DOHH2 (cell line): ENCODE results near the gene NPBWR2.

Experiments used
- H3F3A ChIP-seq: fragments of 200-600 bp; sonication (generic), shearing (Covaris generic); 2 replicates; pipeline ENCODE4 v1.6.0; 2016; ENCODE audit warnings: antibody characterized with exemption, mild to moderate bottlenecking; ENCODE audit not compliant: control insufficient read depth, insufficient read depth
- H3K27ac ChIP-seq: fragments of 200-600 bp; sonication (generic); 2 replicates; pipeline ENCODE4 v1.5.1; 2014; ENCODE audit warnings: low read depth, mild to moderate bottlenecking, low read length, moderate library complexity
- H3K27me3 ChIP-seq: fragments of 200-600 bp; sonication (generic); 2 replicates; pipeline ENCODE4 v1.6.1; 2014; ENCODE audit warnings: mild to moderate bottlenecking, low read length, mixed read lengths; ENCODE audit not compliant: control insufficient read depth
- H3K36me3 ChIP-seq: fragments of 200-600 bp; sonication (generic); 2 replicates; pipeline ENCODE4 v1.6.1; 2014; ENCODE audit warnings: mild to moderate bottlenecking, low read length, moderate library complexity, mixed read lengths; ENCODE audit not compliant: control insufficient read depth
- H3K4me1 ChIP-seq: fragments of 200-600 bp; sonication (generic); 2 replicates; pipeline ENCODE4 v1.6.1; 2014; ENCODE audit warnings: mild to moderate bottlenecking, low read length, mixed read lengths; ENCODE audit not compliant: control insufficient read depth
- H3K4me2 ChIP-seq: fragments of 200-600 bp; sonication (generic); 2 replicates; pipeline ENCODE4 v1.6.0; 2014; ENCODE audit warnings: mild to moderate bottlenecking, low read length, moderate library complexity
- H3K4me3 ChIP-seq: fragments of 200-600 bp; sonication (generic); 2 replicates; pipeline ENCODE4 v1.5.1; 2014; ENCODE audit warnings: mild to moderate bottlenecking, low read length, mixed read lengths
- H3K79me2 ChIP-seq: fragments of 200-600 bp; sonication (generic); 2 replicates; pipeline ENCODE4 v1.6.1; 2014; ENCODE audit warnings: mild to moderate bottlenecking, low read length, mixed read lengths; ENCODE audit not compliant: control insufficient read depth
- H3K9me2 ChIP-seq: fragments of 200-600 bp; sonication (generic); replicated peaks from 2 replicates; pipeline ENCODE4 v1.6.1; 2014; ENCODE audit warnings: mild to moderate bottlenecking, low read length, mixed read lengths; ENCODE audit not compliant: control insufficient read depth
- H3K9me3 ChIP-seq: fragments of 200-600 bp; sonication (generic); 2 replicates; pipeline ENCODE4 v1.6.1; 2014; ENCODE audit warnings: antibody characterized with exemption, low read length, mixed read lengths; ENCODE audit not compliant: control insufficient read depth, insufficient read depth
- H4K20me1 ChIP-seq: fragments of 200-600 bp; sonication (generic); 2 replicates; pipeline ENCODE4 v1.6.0; 2014; ENCODE audit warnings: low read depth, mild to moderate bottlenecking, antibody characterized with exemption, low read length, moderate library complexity; ENCODE audit not compliant: control insufficient read depth, insufficient read depth
- EZH2phosphoT487 ChIP-seq: fragments of 200-600 bp; sonication (generic); IDR thresholded peaks from 2 replicates; pipeline ENCODE4 v1.6.1; 2017; ENCODE audit warnings: borderline replicate concordance, mild to moderate bottlenecking, antibody characterized with exemption, low read length, moderate library complexity, mixed read lengths
- TF ChIP-seq, protein P1 (sequence below): fragments of 200-600 bp; sonication (generic); IDR thresholded peaks from one replicate; pipeline ENCODE4 v1.5.1; 2014; ENCODE audit warnings: antibody characterized with exemption, mild to moderate bottlenecking, low read depth, low read length; ENCODE audit not compliant: poor library complexity, severe bottlenecking

Gene NPBWR2

DNA sequence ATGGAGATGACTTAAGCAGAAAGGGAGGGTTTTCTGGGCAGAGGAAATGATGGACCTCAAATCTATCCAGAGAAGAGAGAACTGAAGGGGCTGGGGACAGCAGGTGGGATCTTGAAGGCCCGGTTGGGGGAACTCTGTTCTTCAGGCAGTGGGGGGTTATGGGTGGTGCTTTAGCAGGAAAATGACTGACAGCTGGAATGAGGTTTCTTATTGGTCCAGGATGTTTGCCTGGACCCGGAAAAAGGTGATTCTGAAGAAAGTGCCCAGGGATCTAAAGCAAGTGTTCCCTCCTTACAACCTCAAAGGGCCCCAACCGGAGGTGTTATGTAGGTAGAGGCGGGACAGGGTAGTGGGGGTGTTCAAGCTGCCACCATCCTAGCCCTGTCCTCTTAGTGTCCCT is 11.9 kb downstream of the NPBWR2 start:
- H3K4me1 ChIP-seq: peaks cover 16% of the 10 kb centered on the region
- no peaks in the 10 kb centered on the region for H3K27me3 ChIP-seq
- H3K9me2 ChIP-seq: no peaks in the 10 kb centered on the region
- H3K36me3 ChIP-seq: no peaks in the 10 kb centered on the region
- no peak overlapping the region for H3K27ac ChIP-seq
- H3K79me2 ChIP-seq: no peaks in the 10 kb centered on the region
- peaks cover 2% of the 10 kb centered on the region; the same call in 1 of the 2 replicates for H3F3A ChIP-seq
- H3K4me2 ChIP-seq: no peak overlapping the region
- TF ChIP-seq, protein P1, sequence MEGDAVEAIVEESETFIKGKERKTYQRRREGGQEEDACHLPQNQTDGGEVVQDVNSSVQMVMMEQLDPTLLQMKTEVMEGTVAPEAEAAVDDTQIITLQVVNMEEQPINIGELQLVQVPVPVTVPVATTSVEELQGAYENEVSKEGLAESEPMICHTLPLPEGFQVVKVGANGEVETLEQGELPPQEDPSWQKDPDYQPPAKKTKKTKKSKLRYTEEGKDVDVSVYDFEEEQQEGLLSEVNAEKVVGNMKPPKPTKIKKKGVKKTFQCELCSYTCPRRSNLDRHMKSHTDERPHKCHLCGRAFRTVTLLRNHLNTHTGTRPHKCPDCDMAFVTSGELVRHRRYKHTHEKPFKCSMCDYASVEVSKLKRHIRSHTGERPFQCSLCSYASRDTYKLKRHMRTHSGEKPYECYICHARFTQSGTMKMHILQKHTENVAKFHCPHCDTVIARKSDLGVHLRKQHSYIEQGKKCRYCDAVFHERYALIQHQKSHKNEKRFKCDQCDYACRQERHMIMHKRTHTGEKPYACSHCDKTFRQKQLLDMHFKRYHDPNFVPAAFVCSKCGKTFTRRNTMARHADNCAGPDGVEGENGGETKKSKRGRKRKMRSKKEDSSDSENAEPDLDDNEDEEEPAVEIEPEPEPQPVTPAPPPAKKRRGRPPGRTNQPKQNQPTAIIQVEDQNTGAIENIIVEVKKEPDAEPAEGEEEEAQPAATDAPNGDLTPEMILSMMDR: no peak
- no peak for TF ChIP-seq EZH2phosphoT487
- H4K20me1 ChIP-seq: no peaks in the 10 kb centered on the region
- H3K4me3 ChIP-seq: no peak overlapping the region
- H3K9me3 ChIP-seq: peaks cover 8% of the 10 kb centered on the region; the same call in 1 of the 2 replicates

DNA sequence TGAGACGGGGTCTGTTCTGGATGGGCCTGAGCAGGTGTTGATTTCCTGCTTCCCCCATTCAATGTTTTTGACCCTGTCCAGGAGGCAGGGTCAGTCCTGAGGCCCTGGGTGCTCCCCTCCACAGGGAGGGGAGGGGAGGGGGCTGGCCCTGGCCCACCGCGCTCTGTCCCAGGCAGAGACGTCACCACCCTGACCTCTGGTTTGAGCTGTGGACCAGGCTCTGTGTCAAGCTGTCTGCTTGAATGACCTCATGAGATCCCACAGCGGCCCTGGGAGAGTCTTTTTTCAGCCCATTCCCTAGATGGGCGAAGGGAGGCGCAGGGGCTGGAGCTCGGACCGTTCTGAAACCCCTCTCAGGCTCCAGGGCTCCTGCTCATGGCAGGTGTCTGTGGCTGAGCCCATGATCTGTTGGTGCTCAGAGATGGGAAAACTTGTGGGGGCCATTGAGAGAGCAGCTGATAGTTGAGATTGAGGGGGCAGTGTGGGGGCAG is 14.3 kb downstream of the NPBWR2 start:
- H3F3A ChIP-seq: no peaks in the 10 kb centered on the region
- no peaks in the 10 kb centered on the region for H3K4me1 ChIP-seq
- no peaks in the 10 kb centered on the region for H3K79me2 ChIP-seq
- TF ChIP-seq EZH2phosphoT487: no peak
- TF ChIP-seq, protein P1: no peak
- peaks cover 8% of the 10 kb centered on the region; the same call in 1 of the 2 replicates for H3K9me3 ChIP-seq
- no peak overlapping the region for H3K4me3 ChIP-seq
- H3K4me2 ChIP-seq: no peak overlapping the region
- H3K27me3 ChIP-seq: peaks cover 3% of the 10 kb centered on the region; the same call in 1 of the 2 replicates
- H3K9me2 ChIP-seq: no peaks in the 10 kb centered on the region
- H4K20me1 ChIP-seq: no peaks in the 10 kb centered on the region
- H3K27ac ChIP-seq: no peak overlapping the region
- H3K36me3 ChIP-seq: no peaks in the 10 kb centered on the region

DNA sequence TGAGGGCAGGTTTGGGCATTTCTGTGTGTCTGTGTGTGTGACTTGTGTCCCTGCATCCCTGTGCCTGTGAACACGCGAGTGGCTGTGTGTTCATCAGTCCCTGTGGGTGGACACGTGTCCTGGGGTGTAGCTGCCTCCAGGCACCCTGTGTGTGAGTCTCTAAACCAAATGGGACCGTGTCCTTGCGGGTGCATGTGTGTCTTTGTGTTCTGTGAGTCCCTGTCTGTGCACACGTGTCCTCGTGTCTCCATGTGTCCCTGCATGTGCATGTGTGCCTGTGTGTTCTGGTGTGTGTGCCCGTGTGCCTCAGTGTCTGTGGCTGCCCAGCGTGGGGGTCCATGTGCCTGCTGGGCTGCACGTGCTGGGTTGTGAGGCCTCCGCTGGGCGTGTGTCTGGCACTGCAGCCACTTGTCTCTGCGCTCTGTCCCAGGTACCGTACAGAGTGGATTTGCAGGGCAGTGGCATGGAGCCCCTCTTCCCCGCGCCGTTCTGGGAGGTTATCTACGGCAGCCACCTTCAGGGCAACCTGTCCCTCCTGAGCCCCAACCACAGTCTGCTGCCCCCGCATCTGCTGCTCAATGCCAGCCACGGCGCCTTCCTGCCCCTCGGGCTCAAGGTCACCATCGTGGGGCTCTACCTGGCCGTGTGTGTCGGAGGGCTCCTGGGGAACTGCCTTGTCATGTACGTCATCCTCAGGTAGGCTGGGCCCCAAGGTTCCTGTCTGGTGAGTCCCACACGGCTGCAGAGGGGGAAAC is 14.9 kb downstream of the NPBWR2 start:
- Histone ChIP-seq H3K9me2 (no peaks in the 10 kb centered on the region), H3K4me2 (no peak overlapping the region), H3K36me3 (no peaks in the 10 kb centered on the region), H3K27me3 (peaks cover 3% of the 10 kb centered on the region; the same call in 1 of the 2 replicates), H3K79me2 (no peaks in the 10 kb centered on the region), H3K4me3 (no peak overlapping the region), H3K27ac (no peak overlapping the region), H3K9me3 (peaks cover 12% of the 10 kb centered on the region; the same call in 1 of the 2 replicates), H3F3A (no peaks in the 10 kb centered on the region), H3K4me1 (no peaks in the 10 kb centered on the region), H4K20me1 (no peaks in the 10 kb centered on the region)
- TF ChIP-seq, protein P1: no peak
- TF ChIP-seq EZH2phosphoT487: no peak
